ENCODE results near the gene APPBP2. TPM values are rescaled to one million over a fixed set of nuclear protein-coding genes. Genes with fewer than 3 reads are reported as not detected.

APPBP2 gene
- polyA plus RNA-seq, 5 donors: 41.0 to 72.6 (median 67.1) TPM

DNA sequence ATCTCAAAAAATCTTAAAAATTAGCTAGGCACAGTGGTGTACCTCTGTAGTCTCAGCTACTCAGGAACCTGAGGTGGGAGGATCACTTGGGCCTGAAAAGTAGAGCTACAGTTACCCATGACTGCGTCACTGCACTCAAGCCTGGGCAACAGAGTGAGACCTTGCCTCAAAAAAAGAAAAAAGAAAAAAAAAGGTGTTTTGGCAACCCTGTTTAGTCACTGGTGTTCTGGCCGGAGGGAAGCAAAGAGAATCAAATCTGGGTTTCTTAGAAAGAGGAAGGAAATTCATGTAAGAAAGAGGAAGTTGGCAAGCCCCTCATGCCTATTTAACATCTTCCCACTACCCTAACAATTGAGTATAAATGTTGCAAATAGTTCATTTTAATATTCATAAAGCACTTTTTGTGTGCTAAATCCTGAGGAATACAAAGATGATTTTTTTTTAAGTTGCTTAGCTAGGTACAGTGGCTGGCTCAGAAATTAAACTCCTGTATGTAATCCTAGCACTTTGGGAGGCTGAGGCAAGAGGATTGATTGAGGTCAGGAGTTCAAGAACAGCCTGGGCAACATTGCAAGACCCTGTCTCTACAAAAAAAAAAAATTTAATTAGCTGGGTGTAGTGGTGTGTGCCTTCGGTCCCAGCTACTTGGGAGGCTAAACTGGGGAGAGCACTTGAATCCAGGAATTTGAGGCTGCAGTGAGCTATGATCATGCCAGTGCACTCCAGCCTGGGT is 127.6 kb downstream of the APPBP2 start:
- no peak for DNase-seq

DNA sequence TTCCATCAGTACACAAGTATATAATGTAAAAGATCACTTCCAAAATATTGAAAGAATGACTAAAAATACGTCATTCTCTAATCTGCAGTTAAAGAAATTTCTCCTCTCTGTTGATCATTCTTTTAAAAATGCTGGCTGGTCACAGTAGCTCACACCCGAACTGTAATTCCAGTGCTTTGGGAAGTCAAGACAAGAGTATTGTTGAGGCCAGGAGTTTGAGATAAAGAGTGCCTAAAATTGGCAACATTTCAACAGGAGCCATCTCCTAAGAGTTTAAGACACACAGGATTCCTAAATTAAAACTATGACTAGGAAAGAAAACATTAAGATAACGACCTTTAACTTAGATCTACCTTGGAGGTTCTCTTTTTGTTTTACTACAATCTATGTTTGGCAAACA is 129.6 kb downstream of the APPBP2 start:
- no peak for DNase-seq

DNA sequence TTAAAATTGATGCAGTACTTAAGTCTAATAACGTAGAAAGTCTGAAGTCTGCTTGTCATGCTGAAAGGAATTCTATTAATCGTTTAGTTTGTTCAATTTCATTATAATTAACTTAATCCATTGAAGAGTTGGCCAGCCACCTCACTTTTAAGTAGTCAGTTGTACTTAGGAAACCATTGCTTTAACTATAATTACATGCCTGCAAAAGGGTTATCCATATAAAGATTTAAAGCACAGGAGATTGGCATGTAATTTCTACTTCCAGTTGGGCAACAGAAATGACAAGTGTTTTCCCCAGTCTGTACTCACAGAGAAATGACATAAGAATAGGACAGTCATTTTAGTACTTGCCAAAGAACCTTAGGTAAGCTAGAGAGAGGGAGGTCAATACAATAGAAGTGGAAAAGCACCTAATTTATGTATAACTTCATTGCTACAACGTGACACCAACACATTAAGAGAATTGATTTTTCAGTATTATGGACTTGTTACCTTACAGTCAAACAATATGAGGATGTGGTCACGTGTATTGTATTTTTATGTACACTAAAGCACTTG is 130.5 kb downstream of the APPBP2 start:
- no peak for DNase-seq

GRCh38 chr17:60393840-60394723 is 132.0 kb downstream of the APPBP2 start:
- DNase-seq: no peak

Other genes with a start within 250 kb of the APPBP2 start
- gene USP32, start 134.1 kb downstream of the APPBP2 start, polyA plus RNA-seq (ENCODE audit: insufficient read depth in 1 of 5, insufficient read length in 5 of 5, low replicate concordance in 1 of 5): 10 to 100 TPM; 28.0 to 41.0 (median 34.7) TPM
- under 1 TPM in 1 of 5 donors, not detected in 4; 0.19 TPM for gene CHCT1, start 103.8 kb downstream of the APPBP2 start, polyA plus RNA-seq (ENCODE audit: insufficient read depth in 1 of 5, insufficient read length in 5 of 5, low replicate concordance in 1 of 5)
- gene PPM1D, start 74.0 kb upstream of the APPBP2 start, polyA plus RNA-seq (ENCODE audit: insufficient read depth in 1 of 5, insufficient read length in 5 of 5, low replicate concordance in 1 of 5): 10 to 100 TPM; 19.8 to 27.7 (median 21.8) TPM
- gene BCAS3, start 151.6 kb upstream of the APPBP2 start, polyA plus RNA-seq (ENCODE audit: insufficient read depth in 1 of 5, insufficient read length in 5 of 5, low replicate concordance in 1 of 5): 10 to 100 TPM; 21.9 to 29.2 (median 27.8) TPM